Type B pancreatic cell (in vitro differentiated cells): ENCODE data around the gene ALDH1B1. TPM values are rescaled to one million over a fixed set of nuclear protein-coding genes. Genes with fewer than 3 reads are reported as not detected.

Source experiments
- DNase-seq: peaks from one replicate; pipeline ENCODE4 v3.0.0; 2021; ENCODE audit warnings: mixed read lengths; ENCODE audit not compliant: unreplicated experiment; ENCODE audit errors: extremely low spot score
- H3K27ac Mint-ChIP-seq: 2 replicates; pipeline ENCODE4 v1.8.0; 2021; ENCODE audit warnings: mild to moderate bottlenecking, mixed read lengths
- H3K27me3 Mint-ChIP-seq: 2 replicates; pipeline ENCODE4 v1.8.0; 2021; ENCODE audit warnings: mixed read lengths
- H3K36me3 Mint-ChIP-seq: 2 replicates; pipeline ENCODE4 v1.8.0; 2021; ENCODE audit warnings: mixed read lengths
- H3K4me1 Mint-ChIP-seq: one replicate; pipeline ENCODE4 v1.8.0; 2021; ENCODE audit warnings: mixed read lengths; ENCODE audit not compliant: unreplicated experiment
- H3K4me3 Mint-ChIP-seq: 2 replicates; pipeline ENCODE4 v1.8.0; 2021; ENCODE audit warnings: mild to moderate bottlenecking, mixed read lengths
- H3K9me3 Mint-ChIP-seq: 2 replicates; pipeline ENCODE4 v1.8.0; 2021; ENCODE audit warnings: mixed read lengths
- total RNA-seq: library from RNA; stranded (reverse); gene quantifications from 2 replicates; pipeline ENCODE4 v1.2.1, GENCODE V29; 2021; ENCODE audit warnings: low replicate concordance
- TF ChIP-seq, protein P1 (sequence below): fragments of 200-600 bp; sonication (generic); conservative IDR thresholded peaks from 2 replicates; pipeline ENCODE4 v1.5.0; 2021; ENCODE audit warnings: antibody characterized with exemption, mild to moderate bottlenecking

Gene ALDH1B1
- total RNA-seq, 1 donor from 2014 or later, result 29.1 TPM

DNA sequence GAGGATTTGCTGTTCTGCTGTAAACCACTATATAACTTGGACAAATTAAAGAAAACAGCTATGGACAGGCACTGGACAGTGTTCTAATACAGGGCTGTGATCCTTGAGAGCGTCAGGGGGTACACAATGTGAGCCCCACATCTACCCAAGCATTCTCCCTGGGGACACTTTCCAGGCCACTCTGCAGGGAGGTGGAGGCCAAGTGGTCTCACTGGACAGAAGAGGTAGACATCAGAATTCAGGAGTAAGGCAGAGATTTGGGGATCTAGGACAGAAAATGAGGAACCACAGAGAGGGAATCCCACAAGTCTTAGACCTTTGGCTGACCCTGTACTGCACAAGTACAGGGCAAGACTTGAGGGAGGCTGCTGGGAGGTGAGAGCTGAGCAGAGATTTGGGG lies 35.6 kb downstream of the ALDH1B1 start:
- Mint-ChIP-seq H3K36me3 (no peaks in the 10 kb centered on the region), H3K9me3 (no peaks in the 10 kb centered on the region), H3K4me3 (no peak overlapping the region), H3K27me3 (peaks cover 29% of the 10 kb centered on the region), H3K27ac (no peak overlapping the region), H3K4me1 (peaks cover 12% of the 10 kb centered on the region)
- TF ChIP-seq, protein P1, sequence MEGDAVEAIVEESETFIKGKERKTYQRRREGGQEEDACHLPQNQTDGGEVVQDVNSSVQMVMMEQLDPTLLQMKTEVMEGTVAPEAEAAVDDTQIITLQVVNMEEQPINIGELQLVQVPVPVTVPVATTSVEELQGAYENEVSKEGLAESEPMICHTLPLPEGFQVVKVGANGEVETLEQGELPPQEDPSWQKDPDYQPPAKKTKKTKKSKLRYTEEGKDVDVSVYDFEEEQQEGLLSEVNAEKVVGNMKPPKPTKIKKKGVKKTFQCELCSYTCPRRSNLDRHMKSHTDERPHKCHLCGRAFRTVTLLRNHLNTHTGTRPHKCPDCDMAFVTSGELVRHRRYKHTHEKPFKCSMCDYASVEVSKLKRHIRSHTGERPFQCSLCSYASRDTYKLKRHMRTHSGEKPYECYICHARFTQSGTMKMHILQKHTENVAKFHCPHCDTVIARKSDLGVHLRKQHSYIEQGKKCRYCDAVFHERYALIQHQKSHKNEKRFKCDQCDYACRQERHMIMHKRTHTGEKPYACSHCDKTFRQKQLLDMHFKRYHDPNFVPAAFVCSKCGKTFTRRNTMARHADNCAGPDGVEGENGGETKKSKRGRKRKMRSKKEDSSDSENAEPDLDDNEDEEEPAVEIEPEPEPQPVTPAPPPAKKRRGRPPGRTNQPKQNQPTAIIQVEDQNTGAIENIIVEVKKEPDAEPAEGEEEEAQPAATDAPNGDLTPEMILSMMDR, result no peak
- DNase-seq, result no peak

DNA sequence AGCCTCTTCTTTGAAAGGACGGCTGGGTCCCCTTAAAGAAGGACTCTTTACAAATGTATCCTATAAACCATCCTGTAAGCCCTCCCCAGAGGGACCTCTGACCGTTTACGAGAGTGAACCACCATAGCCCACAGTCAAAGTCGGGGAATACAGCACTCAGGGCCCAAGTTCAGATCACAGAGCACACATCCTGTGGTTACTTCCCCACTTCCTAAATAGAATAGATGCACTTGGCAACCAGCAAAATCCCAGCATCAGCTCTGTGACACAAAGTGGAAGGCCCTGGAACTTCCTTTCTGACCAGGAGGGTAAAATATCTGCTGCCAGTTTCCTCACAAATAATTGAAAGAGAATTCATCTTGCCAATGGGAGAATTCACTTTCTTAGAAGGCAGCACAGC lies 38.6 kb downstream of the ALDH1B1 start:
- DNase-seq, result no peak
- Mint-ChIP-seq H3K4me1 (peaks cover 11% of the 10 kb centered on the region), H3K4me3 (no peak overlapping the region), H3K36me3 (no peaks in the 10 kb centered on the region), H3K9me3 (no peaks in the 10 kb centered on the region), H3K27ac (no peak overlapping the region), H3K27me3 (peaks cover 12% of the 10 kb centered on the region)
- TF ChIP-seq, protein P1, result no peak

DNA sequence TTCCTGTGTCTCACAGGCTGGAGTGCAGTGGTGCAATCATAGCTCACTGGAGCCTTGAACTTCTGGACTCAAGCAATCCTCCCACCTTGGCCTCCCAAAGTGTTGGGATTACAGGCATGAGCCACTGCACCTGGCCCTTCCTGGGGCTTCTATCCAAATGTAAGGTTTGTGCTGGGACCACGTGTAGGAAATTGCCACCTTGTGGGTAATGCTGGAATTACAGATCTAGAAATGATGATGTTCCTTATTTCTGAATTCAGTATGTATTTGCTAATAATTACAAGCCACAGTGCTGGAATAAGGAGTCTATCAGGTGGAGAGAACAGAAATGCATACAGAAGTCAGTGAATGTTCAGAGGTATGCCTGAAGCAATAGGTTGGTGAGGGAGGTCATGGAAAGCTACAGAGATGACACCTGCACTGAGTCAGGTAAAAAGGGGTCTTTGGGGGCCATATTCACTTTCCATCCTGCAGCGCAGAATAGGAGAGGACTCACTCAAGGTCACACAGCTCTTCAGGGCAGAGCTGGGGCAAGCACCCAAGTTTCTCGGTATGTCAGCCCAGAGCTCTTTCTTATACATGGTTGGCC lies 40.5 kb downstream of the ALDH1B1 start:
- DNase-seq, result no peak
- TF ChIP-seq, protein P1, result peak; percentile 79
- Mint-ChIP-seq H3K36me3 (no peaks in the 10 kb centered on the region), H3K27ac (no peak overlapping the region), H3K27me3 (no peaks in the 10 kb centered on the region), H3K4me1 (peaks cover 6% of the 10 kb centered on the region), H3K4me3 (no peak overlapping the region), H3K9me3 (no peaks in the 10 kb centered on the region)

DNA sequence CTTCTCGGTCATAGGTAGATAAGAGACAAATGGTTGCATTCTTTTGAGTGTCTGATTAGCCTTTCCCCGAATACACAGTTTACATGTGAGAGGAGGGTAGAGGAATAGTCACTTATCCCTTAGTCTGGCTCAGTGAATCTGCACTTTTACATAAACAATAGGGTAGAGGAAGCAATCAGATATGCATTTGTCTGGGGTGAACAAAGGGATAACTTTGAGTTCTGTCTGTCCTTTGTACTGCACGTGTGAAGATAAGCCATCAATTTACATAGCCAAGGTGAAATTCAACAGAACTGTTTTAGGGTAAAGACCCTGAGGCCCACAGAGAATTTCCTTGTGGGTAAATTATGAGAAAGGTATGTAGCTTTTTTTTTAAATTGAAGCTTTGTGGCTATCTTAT lies 41.9 kb downstream of the ALDH1B1 start:
- TF ChIP-seq, protein P1, result no peak
- no peak for DNase-seq
- Mint-ChIP-seq H3K9me3 (no peaks in the 10 kb centered on the region), H3K4me3 (no peak overlapping the region), H3K27me3 (no peaks in the 10 kb centered on the region), H3K4me1 (peaks cover 6% of the 10 kb centered on the region), H3K36me3 (no peaks in the 10 kb centered on the region), H3K27ac (no peak overlapping the region)

DNA sequence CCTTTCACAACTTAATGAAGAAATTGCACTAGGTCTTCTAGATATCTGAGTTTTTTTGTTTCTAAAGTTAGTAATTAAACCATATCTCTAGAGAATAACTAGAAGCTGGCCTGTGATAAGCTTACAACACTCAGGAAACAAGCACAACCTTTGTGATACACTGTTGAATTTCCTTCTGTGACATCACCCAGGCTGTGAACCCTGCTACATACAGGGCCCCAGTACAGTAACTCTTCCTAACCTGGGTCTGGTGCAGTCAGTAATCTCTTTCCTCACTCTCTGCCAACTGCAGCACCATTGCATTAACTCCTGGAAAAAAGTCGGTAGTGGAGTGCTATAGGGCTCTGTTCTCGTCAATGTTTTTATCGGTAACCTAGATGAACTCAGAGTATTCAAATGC lies 42.4 kb downstream of the ALDH1B1 start:
- Mint-ChIP-seq H3K27me3 (no peaks in the 10 kb centered on the region), H3K36me3 (no peaks in the 10 kb centered on the region), H3K4me3 (no peak overlapping the region), H3K27ac (no peak overlapping the region), H3K4me1 (peaks cover 6% of the 10 kb centered on the region), H3K9me3 (no peaks in the 10 kb centered on the region)
- TF ChIP-seq, protein P1, result no peak
- DNase-seq, result no peak

DNA sequence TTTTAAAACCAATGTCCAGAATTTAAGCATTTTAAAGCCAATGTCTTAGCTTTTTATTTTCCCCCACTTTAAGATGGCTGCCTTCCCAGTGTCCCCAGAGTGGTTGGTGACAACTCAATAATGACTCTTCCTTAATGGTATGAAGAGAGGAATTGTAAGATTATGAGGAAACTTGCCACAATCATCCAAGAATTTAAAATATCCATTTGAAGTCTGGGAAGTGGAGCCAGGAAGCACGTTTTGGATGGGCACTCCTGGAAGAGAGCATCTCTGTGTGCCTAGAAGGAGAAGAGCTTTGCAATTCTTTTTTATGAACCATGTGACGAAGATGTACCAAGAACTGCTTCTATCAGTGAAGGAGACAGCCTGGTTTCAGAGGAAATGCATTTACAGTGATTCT lies 43.0 kb downstream of the ALDH1B1 start:
- no peaks in the 10 kb centered on the region for H3K9me3 Mint-ChIP-seq
- H3K27me3 Mint-ChIP-seq, result no peaks in the 10 kb centered on the region
- H3K4me3 Mint-ChIP-seq, result no peak overlapping the region
- TF ChIP-seq, protein P1, result no peak
- peaks cover 6% of the 10 kb centered on the region for H3K4me1 Mint-ChIP-seq
- H3K27ac Mint-ChIP-seq, result no peak overlapping the region
- no peaks in the 10 kb centered on the region for H3K36me3 Mint-ChIP-seq
- DNase-seq, result no peak
